Measurements from ENCODE around the gene SLC25A24. TPM values are rescaled to one million over a fixed set of nuclear protein-coding genes. Genes with fewer than 3 reads are reported as not detected.

The SLC25A24 gene
- total and polyA plus RNA-seq, 2 of the 13 experiments (the other 11 are each of a cell fraction or from before 2014, with no cell fraction given): 8.0 to 12.4 TPM

DNA sequence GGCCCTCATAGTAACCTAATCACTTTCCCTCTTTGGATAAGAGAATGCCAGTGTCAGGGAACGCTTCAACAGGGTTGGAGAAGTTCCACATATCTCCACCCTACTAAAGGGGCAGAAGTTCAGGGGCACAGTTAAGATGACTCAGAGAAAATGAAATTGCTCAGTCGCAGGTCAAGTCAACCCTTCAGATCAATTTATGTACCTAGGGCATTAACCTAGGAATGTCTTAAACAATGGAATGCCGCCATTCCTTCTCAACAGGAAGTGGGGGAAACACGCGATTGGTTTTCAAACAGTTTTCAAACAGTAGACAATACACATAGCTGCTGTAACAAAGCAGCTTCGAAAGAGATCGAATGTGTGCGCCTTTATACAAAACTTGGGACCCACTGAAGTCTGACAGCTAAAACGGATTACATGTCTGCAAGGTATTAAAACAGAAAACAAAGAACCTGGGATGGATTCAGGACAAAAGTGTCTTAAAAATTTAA is 897 bp downstream of the SLC25A24 start (continued):
- TF ChIP-seq GABPA (IDR thresholded peaks at IDR 0.05; ENCODE audit: low read depth, low read length) (no peak), GABPA (CRISPR knock-in tag; IDR thresholded peaks at IDR 0.05; ENCODE audit: low read depth) (no peak), RXRB (CRISPR knock-in tag; IDR thresholded peaks at IDR 0.05; ENCODE audit: borderline replicate concordance) (no peak), ZNF326 (CRISPR knock-in tag; IDR thresholded peaks at IDR 0.05; ENCODE audit: borderline replicate concordance) (no peak), RXRA (CRISPR knock-in tag; IDR thresholded peaks at IDR 0.05) (no peak), SAP130 (CRISPR knock-in tag; IDR thresholded peaks at IDR 0.05; ENCODE audit: low read depth) (0 out of 2 replicates have a peak, but pooled peaks have one; percentile 5), IRF2 (CRISPR knock-in tag; IDR thresholded peaks at IDR 0.05) (no peak), ZNF44 (CRISPR knock-in tag; IDR thresholded peaks at IDR 0.05) (no peak), ZNF335 (CRISPR knock-in tag; IDR thresholded peaks at IDR 0.05) (no peak), ZNF12 (CRISPR knock-in tag; IDR thresholded peaks at IDR 0.05) (peak; percentile 94)
- TF ChIP-seq, protein P1, sequence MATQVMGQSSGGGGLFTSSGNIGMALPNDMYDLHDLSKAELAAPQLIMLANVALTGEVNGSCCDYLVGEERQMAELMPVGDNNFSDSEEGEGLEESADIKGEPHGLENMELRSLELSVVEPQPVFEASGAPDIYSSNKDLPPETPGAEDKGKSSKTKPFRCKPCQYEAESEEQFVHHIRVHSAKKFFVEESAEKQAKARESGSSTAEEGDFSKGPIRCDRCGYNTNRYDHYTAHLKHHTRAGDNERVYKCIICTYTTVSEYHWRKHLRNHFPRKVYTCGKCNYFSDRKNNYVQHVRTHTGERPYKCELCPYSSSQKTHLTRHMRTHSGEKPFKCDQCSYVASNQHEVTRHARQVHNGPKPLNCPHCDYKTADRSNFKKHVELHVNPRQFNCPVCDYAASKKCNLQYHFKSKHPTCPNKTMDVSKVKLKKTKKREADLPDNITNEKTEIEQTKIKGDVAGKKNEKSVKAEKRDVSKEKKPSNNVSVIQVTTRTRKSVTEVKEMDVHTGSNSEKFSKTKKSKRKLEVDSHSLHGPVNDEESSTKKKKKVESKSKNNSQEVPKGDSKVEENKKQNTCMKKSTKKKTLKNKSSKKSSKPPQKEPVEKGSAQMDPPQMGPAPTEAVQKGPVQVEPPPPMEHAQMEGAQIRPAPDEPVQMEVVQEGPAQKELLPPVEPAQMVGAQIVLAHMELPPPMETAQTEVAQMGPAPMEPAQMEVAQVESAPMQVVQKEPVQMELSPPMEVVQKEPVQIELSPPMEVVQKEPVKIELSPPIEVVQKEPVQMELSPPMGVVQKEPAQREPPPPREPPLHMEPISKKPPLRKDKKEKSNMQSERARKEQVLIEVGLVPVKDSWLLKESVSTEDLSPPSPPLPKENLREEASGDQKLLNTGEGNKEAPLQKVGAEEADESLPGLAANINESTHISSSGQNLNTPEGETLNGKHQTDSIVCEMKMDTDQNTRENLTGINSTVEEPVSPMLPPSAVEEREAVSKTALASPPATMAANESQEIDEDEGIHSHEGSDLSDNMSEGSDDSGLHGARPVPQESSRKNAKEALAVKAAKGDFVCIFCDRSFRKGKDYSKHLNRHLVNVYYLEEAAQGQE (IDR thresholded peaks at IDR 0.05; ENCODE audit: borderline replicate concordance in 1 of 2, low read depth in 1 of 2, low read length in 2 of 2): no peak
- TF ChIP-seq, protein P2, sequence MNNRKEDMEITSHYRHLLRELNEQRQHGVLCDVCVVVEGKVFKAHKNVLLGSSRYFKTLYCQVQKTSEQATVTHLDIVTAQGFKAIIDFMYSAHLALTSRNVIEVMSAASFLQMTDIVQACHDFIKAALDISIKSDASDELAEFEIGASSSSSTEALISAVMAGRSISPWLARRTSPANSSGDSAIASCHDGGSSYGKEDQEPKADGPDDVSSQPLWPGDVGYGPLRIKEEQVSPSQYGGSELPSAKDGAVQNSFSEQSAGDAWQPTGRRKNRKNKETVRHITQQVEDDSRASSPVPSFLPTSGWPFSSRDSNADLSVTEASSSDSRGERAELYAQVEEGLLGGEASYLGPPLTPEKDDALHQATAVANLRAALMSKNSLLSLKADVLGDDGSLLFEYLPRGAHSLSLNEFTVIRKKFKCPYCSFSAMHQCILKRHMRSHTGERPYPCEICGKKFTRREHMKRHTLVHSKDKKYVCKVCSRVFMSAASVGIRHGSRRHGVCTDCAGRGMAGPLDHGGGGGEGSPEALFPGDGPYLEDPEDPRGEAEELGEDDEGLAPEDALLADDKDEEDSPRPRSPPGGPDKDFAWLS (CRISPR knock-in tag; IDR thresholded peaks at IDR 0.05; ENCODE audit: borderline replicate concordance): no peak
- TF ChIP-seq, protein P3, sequence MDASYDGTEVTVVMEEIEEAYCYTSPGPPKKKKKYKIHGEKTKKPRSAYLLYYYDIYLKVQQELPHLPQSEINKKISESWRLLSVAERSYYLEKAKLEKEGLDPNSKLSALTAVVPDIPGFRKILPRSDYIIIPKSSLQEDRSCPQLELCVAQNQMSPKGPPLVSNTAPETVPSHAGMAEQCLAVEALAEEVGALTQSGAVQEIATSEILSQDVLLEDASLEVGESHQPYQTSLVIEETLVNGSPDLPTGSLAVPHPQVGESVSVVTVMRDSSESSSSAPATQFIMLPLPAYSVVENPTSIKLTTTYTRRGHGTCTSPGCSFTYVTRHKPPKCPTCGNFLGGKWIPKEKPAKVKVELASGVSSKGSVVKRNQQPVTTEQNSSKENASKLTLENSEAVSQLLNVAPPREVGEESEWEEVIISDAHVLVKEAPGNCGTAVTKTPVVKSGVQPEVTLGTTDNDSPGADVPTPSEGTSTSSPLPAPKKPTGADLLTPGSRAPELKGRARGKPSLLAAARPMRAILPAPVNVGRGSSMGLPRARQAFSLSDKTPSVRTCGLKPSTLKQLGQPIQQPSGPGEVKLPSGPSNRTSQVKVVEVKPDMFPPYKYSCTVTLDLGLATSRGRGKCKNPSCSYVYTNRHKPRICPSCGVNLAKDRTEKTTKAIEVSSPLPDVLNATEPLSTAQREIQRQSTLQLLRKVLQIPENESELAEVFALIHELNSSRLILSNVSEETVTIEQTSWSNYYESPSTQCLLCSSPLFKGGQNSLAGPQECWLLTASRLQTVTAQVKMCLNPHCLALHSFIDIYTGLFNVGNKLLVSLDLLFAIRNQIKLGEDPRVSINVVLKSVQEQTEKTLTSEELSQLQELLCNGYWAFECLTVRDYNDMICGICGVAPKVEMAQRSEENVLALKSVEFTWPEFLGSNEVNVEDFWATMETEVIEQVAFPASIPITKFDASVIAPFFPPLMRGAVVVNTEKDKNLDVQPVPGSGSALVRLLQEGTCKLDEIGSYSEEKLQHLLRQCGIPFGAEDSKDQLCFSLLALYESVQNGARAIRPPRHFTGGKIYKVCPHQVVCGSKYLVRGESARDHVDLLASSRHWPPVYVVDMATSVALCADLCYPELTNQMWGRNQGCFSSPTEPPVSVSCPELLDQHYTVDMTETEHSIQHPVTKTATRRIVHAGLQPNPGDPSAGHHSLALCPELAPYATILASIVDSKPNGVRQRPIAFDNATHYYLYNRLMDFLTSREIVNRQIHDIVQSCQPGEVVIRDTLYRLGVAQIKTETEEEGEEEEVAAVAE (CRISPR knock-in tag; IDR thresholded peaks at IDR 0.05; ENCODE audit: borderline replicate concordance): no peak

All from HepG2 (cell line).